ENCODE measurements around the gene DDO. TPM values are rescaled to one million over a fixed set of nuclear protein-coding genes. Genes with fewer than 3 reads are reported as not detected.

DDO gene
- total and polyA plus RNA-seq, 9 of the 15 experiments (the other 6 are each of a cell fraction or from before 2014, with no cell fraction given) = not detected

GRCh38 chr6:110410511-110410910 lies 4.9 kb downstream of the DDO start (continued):
- TF ChIP-seq TOE1 (IDR thresholded peaks at IDR 0.05; ENCODE audit: borderline replicate concordance) (no peak), TOE1 (CRISPR knock-in tag; IDR thresholded peaks at IDR 0.05; ENCODE audit: borderline replicate concordance, low read depth) (no peak), PHB (CRISPR knock-in tag; IDR thresholded peaks at IDR 0.05) (no peak), ELK3 (CRISPR knock-in tag; IDR thresholded peaks at IDR 0.05) (no peak)

GRCh38 chr6:110409794-110410193 lies 5.6 kb downstream of the DDO start:
- in situ Hi-C loops (cut with MboI) = no loop called here
- Histone ChIP-seq H3K4me3 (no peak overlapping the region), H2AFZ (ENCODE audit: low read depth, low read length) (no peak overlapping the region), H3K9me1 (ENCODE audit: control insufficient read depth, insufficient read depth, low read length) (no peaks in the 10 kb centered on the region), H4K20me1 (replicated peaks; ENCODE audit: control insufficient read depth, insufficient read depth, low read length) (no peaks in the 10 kb centered on the region), H3K27ac (ENCODE audit: extremely low read depth, low read depth, low read length) (no peak overlapping the region), H3K4me1 (replicated peaks in 1 of 2; ENCODE audit: control insufficient read depth in 2 of 2, insufficient read depth in 2 of 2, low read length in 2 of 2) (no peaks in the 10 kb centered on the region; a peak in 1 of 5 replicates), H3K9ac (ENCODE audit: insufficient read depth in 1 of 2, low read depth in 2 of 2, low read length in 2 of 2) (no peak overlapping the region), H3K79me2 (ENCODE audit: control insufficient read depth, insufficient read depth, low read length) (no peaks in the 10 kb centered on the region), H3K9me3 (replicated peaks; ENCODE audit: control insufficient read depth, insufficient read depth, low read depth, low read length) (no peaks in the 10 kb centered on the region), H3K4me2 (ENCODE audit: insufficient read depth, low read length) (no peak overlapping the region), H3K27me3 (ENCODE audit: control insufficient read depth in 2 of 2, insufficient read depth in 2 of 2, low read length in 2 of 2) (peaks cover 16 to 45% of the 10 kb centered on the region in 2 experiments; a peak in 4 of 5 replicates), H3K36me3 (ENCODE audit: control insufficient read depth, insufficient read depth, low read length) (no peaks in the 10 kb centered on the region)
- POLR2A ChIA-PET = interaction anchor here (0.7 kb wide), 1 partner anchor 772 kb away, joined by 3 read pairs; no protein-coding TSS in a partner anchor
- intact Hi-C loops (cut with micrococcal nuclease) = no loop called here
- ATAC-seq = no peak
- DNase-seq (ENCODE audit: extremely low read depth in 1 of 4, low spot score in 3 of 4) = no peak
- FAIRE-seq = no peak
- TF ChIP-seq ZNF316 (IDR thresholded peaks at IDR 0.05) (peak; percentile 32; the same call in 1 of the 2 replicates), ESRRA (IDR thresholded peaks at IDR 0.05; ENCODE audit: borderline replicate concordance, low read depth) (no peak)
- CTCF ChIA-PET (ENCODE audit: low intra/inter-chr PET ratio) = no interaction called here
- no TSS peak for BruUV-seq (replicated peaks)
